Fibroblast of upper back skin (primary cell): ENCODE measurements around the gene PRR29.

ENCODE experiments used
- DNase-seq: peaks from one replicate; pipeline ENCODE4 v3.0.0-alpha.2; 2013

Gene PRR29

GRCh38 chr17:64051153-64051552, 53.0 kb downstream of the PRR29 start:
- no peak for DNase-seq

GRCh38 chr17:64053101-64053500, 55.0 kb downstream of the PRR29 start:
- DNase-seq, result no peak
